ENCODE data around the gene TRMU. TPM values are rescaled to one million over a fixed set of nuclear protein-coding genes. Genes with fewer than 3 reads are reported as not detected.

TRMU gene
- total and polyA plus RNA-seq, 2 experiments from 2014 or later: 48.3 to 70.4 TPM

DNA sequence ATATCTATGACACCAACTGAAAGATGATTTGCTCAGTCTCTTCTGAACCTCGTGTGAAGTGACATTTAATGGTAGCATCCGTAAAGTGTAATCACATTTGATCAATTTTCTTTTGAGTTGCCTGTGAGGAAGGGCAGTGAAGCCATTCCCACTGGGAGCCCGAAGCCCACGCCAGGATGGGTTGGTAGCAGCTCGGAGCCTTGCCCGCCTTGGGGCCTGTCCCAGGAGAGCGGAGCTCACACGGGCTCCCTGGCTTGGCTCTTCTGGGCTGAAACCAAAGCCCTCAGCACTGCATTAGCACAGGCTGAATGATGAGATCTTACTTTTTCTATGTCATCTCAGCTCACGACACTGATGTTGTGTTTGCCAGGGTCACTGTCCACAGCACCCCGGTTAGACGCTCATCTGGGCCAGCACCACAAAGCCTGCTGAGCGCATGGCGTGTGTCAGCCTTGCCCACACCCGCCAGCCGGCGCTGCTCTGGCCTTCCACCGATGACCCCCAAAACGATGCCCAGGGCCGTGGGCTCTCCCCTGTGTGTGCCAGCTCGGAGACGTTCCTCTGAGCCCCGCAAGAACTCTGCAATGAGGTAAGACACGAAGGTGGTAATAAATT lies 9.3 kb upstream of the TRMU start:
- Mint-ChIP-seq H3K27ac (no peak overlapping the region; the same call in 1 of the 2 replicates), H3K4me3 (no peak overlapping the region), H3K36me3 (ENCODE audit: low read depth) (peaks cover 63% of the 10 kb centered on the region), H3K4me1 (no peaks in the 10 kb centered on the region), H3K27me3 (ENCODE audit: insufficient read depth, low read depth, poor library complexity) (peaks cover 12% of the 10 kb centered on the region), H3K9me3 (no peaks in the 10 kb centered on the region)
- H3K27ac ChIP-seq (ENCODE audit: low read depth): no peak overlapping the region
- H3K4me2 ChIP-seq: no peak overlapping the region
- no peaks in the 10 kb centered on the region for H3K9me2 ChIP-seq (ENCODE audit: insufficient read depth)
- peaks cover 18% of the 10 kb centered on the region for H3K36me3 ChIP-seq (ENCODE audit: insufficient read depth)
- no peak overlapping the region for H2AFZ ChIP-seq
- no peak overlapping the region for H3K4me3 ChIP-seq
- H3K79me2 ChIP-seq (replicated peaks; ENCODE audit: insufficient read depth): no peaks in the 10 kb centered on the region
- ATAC-seq (no peak), DNase-seq (ENCODE audit: low spot score) (no peak)
- no peaks in the 10 kb centered on the region for H3F3A ChIP-seq (replicated peaks; ENCODE audit: low read depth)
- no peaks in the 10 kb centered on the region for H3K27me3 ChIP-seq (ENCODE audit: insufficient read depth)
- no peak for TF ChIP-seq CREB1 (CRISPR knock-in tag; IDR thresholded peaks at IDR 0.05; ENCODE audit: low read depth)
- no peak for TF ChIP-seq ZNF114 (CRISPR knock-in tag; IDR thresholded peaks at IDR 0.05)
- no peak for TF ChIP-seq JUNB (IDR thresholded peaks at IDR 0.05; ENCODE audit: unreplicated experiment)
- no peak for TF ChIP-seq NANOG (IDR thresholded peaks at IDR 0.05; ENCODE audit: borderline replicate concordance)
- TF ChIP-seq STAT1 (IDR thresholded peaks at IDR 0.05; ENCODE audit: unreplicated experiment): no peak
- TF ChIP-seq, protein P1, sequence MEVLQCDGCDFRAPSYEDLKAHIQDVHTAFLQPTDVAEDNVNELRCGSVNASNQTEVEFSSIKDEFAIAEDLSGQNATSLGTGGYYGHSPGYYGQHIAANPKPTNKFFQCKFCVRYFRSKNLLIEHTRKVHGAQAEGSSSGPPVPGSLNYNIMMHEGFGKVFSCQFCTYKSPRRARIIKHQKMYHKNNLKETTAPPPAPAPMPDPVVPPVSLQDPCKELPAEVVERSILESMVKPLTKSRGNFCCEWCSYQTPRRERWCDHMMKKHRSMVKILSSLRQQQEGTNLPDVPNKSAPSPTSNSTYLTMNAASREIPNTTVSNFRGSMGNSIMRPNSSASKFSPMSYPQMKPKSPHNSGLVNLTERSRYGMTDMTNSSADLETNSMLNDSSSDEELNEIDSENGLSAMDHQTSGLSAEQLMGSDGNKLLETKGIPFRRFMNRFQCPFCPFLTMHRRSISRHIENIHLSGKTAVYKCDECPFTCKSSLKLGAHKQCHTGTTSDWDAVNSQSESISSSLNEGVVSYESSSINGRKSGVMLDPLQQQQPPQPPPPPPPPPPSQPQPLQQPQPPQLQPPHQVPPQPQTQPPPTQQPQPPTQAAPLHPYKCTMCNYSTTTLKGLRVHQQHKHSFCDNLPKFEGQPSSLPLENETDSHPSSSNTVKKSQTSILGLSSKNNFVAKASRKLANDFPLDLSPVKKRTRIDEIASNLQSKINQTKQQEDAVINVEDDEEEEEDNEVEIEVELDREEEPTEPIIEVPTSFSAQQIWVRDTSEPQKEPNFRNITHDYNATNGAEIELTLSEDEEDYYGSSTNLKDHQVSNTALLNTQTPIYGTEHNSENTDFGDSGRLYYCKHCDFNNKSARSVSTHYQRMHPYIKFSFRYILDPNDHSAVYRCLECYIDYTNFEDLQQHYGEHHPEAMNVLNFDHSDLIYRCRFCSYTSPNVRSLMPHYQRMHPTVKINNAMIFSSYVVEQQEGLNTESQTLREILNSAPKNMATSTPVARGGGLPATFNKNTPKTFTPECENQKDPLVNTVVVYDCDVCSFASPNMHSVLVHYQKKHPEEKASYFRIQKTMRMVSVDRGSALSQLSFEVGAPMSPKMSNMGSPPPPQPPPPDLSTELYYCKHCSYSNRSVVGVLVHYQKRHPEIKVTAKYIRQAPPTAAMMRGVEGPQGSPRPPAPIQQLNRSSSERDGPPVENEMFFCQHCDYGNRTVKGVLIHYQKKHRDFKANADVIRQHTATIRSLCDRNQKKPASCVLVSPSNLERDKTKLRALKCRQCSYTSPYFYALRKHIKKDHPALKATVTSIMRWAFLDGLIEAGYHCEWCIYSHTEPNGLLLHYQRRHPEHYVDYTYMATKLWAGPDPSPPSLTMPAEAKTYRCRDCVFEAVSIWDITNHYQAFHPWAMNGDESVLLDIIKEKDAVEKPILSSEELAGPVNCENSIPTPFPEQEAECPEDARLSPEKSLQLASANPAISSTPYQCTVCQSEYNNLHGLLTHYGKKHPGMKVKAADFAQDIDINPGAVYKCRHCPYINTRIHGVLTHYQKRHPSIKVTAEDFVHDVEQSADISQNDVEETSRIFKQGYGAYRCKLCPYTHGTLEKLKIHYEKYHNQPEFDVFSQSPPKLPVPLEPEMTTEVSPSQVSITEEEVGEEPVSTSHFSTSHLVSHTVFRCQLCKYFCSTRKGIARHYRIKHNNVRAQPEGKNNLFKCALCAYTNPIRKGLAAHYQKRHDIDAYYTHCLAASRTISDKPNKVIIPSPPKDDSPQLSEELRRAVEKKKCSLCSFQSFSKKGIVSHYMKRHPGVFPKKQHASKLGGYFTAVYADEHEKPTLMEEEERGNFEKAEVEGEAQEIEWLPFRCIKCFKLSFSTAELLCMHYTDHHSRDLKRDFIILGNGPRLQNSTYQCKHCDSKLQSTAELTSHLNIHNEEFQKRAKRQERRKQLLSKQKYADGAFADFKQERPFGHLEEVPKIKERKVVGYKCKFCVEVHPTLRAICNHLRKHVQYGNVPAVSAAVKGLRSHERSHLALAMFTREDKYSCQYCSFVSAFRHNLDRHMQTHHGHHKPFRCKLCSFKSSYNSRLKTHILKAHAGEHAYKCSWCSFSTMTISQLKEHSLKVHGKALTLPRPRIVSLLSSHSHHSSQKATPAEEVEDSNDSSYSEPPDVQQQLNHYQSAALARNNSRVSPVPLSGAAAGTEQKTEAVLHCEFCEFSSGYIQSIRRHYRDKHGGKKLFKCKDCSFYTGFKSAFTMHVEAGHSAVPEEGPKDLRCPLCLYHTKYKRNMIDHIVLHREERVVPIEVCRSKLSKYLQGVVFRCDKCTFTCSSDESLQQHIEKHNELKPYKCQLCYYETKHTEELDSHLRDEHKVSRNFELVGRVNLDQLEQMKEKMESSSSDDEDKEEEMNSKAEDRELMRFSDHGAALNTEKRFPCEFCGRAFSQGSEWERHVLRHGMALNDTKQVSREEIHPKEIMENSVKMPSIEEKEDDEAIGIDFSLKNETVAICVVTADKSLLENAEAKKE (CRISPR knock-in tag; IDR thresholded peaks at IDR 0.05): no peak
- no peak for TF ChIP-seq ZNF331 (CRISPR knock-in tag; IDR thresholded peaks at IDR 0.05; ENCODE audit: low read depth)
- TF ChIP-seq, protein P2, sequence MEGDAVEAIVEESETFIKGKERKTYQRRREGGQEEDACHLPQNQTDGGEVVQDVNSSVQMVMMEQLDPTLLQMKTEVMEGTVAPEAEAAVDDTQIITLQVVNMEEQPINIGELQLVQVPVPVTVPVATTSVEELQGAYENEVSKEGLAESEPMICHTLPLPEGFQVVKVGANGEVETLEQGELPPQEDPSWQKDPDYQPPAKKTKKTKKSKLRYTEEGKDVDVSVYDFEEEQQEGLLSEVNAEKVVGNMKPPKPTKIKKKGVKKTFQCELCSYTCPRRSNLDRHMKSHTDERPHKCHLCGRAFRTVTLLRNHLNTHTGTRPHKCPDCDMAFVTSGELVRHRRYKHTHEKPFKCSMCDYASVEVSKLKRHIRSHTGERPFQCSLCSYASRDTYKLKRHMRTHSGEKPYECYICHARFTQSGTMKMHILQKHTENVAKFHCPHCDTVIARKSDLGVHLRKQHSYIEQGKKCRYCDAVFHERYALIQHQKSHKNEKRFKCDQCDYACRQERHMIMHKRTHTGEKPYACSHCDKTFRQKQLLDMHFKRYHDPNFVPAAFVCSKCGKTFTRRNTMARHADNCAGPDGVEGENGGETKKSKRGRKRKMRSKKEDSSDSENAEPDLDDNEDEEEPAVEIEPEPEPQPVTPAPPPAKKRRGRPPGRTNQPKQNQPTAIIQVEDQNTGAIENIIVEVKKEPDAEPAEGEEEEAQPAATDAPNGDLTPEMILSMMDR (conservative IDR thresholded peaks at IDR 0.05; ENCODE audit: low read depth in 2 of 2): no peak
- TF ChIP-seq, protein P3, sequence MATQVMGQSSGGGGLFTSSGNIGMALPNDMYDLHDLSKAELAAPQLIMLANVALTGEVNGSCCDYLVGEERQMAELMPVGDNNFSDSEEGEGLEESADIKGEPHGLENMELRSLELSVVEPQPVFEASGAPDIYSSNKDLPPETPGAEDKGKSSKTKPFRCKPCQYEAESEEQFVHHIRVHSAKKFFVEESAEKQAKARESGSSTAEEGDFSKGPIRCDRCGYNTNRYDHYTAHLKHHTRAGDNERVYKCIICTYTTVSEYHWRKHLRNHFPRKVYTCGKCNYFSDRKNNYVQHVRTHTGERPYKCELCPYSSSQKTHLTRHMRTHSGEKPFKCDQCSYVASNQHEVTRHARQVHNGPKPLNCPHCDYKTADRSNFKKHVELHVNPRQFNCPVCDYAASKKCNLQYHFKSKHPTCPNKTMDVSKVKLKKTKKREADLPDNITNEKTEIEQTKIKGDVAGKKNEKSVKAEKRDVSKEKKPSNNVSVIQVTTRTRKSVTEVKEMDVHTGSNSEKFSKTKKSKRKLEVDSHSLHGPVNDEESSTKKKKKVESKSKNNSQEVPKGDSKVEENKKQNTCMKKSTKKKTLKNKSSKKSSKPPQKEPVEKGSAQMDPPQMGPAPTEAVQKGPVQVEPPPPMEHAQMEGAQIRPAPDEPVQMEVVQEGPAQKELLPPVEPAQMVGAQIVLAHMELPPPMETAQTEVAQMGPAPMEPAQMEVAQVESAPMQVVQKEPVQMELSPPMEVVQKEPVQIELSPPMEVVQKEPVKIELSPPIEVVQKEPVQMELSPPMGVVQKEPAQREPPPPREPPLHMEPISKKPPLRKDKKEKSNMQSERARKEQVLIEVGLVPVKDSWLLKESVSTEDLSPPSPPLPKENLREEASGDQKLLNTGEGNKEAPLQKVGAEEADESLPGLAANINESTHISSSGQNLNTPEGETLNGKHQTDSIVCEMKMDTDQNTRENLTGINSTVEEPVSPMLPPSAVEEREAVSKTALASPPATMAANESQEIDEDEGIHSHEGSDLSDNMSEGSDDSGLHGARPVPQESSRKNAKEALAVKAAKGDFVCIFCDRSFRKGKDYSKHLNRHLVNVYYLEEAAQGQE (IDR thresholded peaks at IDR 0.05; ENCODE audit: unreplicated experiment): no peak
- TF ChIP-seq POLR2AphosphoS5 (IDR thresholded peaks at IDR 0.05; ENCODE audit: low read depth): no peak
- TF ChIP-seq EZH2 (IDR thresholded peaks at IDR 0.05; ENCODE audit: low read depth, unreplicated experiment): no peak
- no peaks in the 10 kb centered on the region for H3K4me1 ChIP-seq (ENCODE audit: insufficient read depth)
- no peaks in the 10 kb centered on the region; the same call in 1 of the 2 replicates for H4K20me1 ChIP-seq (replicated peaks; ENCODE audit: insufficient read depth)

Data from GM23338 (cell line).